PFSK-1 (cell line): ENCODE data around the gene RPTOR.

ENCODE experiments used
- FOXP2 ChIP-seq: optimal IDR thresholded peaks from 2 replicates; pipeline ENCODE3; 2011; ENCODE audit warnings: borderline replicate concordance, control low read depth, inconsistent platforms; ENCODE audit not compliant: insufficient read depth; ENCODE audit errors: extremely low read length, extremely low read depth
- POLR2AphosphoS5 ChIP-seq: IDR thresholded peaks from 2 replicates; pipeline ENCODE4 v1.6.1; 2012; ENCODE audit warnings: low read depth, mild to moderate bottlenecking, control low read depth, low read length, moderate library complexity
- SIN3A ChIP-seq: IDR thresholded peaks from 2 replicates; pipeline ENCODE4 v1.6.1; 2012; ENCODE audit warnings: mild to moderate bottlenecking, low read length, moderate library complexity, borderline replicate concordance; ENCODE audit not compliant: insufficient read depth
- TAF1 ChIP-seq: IDR thresholded peaks from 2 replicates; pipeline ENCODE4 v1.6.1; 2012; ENCODE audit warnings: low read length, control low read depth, borderline replicate concordance; ENCODE audit not compliant: insufficient read depth
- TF ChIP-seq, protein P1 (sequence below), 2 experiments: IDR thresholded peaks; 2 replicates each; pipeline versions ENCODE4 v1.6.1 to v1.8.0; 2011 to 2012; ENCODE audit warnings: low read depth in 2 of 2, low read length in 2 of 2, control low read depth in 1 of 2, inconsistent platforms in 1 of 2, mild to moderate bottlenecking in 1 of 2, moderate library complexity in 1 of 2; ENCODE audit not compliant: insufficient read depth in 1 of 2

RPTOR gene

DNA sequence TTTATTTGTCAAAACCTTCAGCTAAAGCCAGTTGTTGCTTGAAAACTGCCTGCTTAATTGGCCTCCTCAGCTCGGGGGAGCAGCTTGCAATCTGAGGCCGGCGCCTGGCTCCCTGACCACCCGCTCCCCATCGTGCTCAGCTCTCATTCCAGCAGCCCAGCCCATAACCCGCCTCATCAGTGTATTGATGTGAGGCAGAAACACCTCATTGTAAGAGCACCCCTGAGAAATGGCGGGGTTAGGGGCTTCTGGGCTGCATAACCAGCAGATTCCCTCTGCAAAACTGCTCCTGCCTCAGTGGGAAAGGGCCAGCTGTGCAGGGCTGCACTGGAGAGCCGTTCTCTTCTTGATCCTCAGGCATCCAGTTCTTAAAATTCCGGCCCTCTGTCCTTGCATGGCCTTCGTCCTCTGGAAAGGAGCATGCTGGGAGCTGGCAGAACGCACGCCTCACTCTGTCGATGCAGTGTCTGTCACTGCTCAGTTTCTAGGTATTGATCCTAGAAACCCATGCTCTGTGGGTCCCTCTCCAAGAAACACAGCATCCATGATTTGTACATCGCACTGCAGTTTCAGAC is 333.2 kb downstream of the RPTOR start:
- no peak for TF ChIP-seq SIN3A
- no peak for TF ChIP-seq POLR2AphosphoS5
- TF ChIP-seq TAF1 = no peak
- TF ChIP-seq FOXP2 = no peak
- TF ChIP-seq, protein P1, sequence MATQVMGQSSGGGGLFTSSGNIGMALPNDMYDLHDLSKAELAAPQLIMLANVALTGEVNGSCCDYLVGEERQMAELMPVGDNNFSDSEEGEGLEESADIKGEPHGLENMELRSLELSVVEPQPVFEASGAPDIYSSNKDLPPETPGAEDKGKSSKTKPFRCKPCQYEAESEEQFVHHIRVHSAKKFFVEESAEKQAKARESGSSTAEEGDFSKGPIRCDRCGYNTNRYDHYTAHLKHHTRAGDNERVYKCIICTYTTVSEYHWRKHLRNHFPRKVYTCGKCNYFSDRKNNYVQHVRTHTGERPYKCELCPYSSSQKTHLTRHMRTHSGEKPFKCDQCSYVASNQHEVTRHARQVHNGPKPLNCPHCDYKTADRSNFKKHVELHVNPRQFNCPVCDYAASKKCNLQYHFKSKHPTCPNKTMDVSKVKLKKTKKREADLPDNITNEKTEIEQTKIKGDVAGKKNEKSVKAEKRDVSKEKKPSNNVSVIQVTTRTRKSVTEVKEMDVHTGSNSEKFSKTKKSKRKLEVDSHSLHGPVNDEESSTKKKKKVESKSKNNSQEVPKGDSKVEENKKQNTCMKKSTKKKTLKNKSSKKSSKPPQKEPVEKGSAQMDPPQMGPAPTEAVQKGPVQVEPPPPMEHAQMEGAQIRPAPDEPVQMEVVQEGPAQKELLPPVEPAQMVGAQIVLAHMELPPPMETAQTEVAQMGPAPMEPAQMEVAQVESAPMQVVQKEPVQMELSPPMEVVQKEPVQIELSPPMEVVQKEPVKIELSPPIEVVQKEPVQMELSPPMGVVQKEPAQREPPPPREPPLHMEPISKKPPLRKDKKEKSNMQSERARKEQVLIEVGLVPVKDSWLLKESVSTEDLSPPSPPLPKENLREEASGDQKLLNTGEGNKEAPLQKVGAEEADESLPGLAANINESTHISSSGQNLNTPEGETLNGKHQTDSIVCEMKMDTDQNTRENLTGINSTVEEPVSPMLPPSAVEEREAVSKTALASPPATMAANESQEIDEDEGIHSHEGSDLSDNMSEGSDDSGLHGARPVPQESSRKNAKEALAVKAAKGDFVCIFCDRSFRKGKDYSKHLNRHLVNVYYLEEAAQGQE (IDR thresholded peaks at IDR 0.05; ENCODE audit: insufficient read depth in 1 of 2, low read depth in 2 of 2, low read length in 2 of 2) = no peak

DNA sequence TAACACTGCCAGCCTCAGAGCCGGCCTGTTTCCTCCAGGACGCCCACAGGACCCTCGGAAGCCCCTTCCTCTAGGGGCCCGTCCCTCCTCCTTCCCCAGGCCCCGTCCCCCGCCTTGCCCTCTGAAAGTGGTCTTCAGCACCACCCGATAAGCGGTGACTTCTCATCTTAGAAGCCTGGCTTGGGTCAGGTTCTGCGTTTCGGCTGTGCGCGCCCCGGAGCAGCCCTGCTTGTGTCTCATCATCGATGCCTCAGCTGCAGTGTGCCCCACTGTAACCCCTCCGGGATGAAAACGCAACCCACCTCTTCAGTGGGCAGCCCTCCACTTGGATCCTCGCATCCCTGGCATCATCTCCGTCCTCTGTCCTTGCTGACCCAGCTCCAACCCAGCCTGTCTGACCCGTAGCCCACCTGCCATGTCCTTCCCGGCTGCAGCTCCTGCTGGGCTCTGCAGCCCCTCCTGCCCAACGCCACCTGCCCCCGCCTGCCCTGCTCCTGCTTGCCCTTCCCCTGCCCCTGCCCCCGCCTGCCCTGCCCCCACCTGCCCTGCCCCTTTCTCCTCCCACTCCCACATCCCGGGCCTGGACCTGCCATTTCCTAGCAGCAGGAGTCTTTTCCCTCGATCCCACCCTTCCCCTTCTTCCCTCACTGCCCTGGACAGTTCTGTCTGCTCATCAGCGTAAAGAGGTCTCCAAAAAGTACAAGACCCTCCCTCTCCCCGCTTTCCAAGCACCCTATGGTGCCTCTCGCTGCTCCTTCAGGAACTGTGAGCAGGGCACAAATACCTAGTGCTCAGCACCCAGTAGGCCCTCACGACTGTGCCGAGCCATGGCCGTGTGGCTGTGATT is 334.5 kb downstream of the RPTOR start:
- TF ChIP-seq POLR2AphosphoS5 (no peak), FOXP2 (no peak), TAF1 (no peak), SIN3A (no peak)
- TF ChIP-seq, protein P1 (IDR thresholded peaks at IDR 0.05; ENCODE audit: insufficient read depth in 1 of 2, low read depth in 2 of 2, low read length in 2 of 2) = no peak

DNA sequence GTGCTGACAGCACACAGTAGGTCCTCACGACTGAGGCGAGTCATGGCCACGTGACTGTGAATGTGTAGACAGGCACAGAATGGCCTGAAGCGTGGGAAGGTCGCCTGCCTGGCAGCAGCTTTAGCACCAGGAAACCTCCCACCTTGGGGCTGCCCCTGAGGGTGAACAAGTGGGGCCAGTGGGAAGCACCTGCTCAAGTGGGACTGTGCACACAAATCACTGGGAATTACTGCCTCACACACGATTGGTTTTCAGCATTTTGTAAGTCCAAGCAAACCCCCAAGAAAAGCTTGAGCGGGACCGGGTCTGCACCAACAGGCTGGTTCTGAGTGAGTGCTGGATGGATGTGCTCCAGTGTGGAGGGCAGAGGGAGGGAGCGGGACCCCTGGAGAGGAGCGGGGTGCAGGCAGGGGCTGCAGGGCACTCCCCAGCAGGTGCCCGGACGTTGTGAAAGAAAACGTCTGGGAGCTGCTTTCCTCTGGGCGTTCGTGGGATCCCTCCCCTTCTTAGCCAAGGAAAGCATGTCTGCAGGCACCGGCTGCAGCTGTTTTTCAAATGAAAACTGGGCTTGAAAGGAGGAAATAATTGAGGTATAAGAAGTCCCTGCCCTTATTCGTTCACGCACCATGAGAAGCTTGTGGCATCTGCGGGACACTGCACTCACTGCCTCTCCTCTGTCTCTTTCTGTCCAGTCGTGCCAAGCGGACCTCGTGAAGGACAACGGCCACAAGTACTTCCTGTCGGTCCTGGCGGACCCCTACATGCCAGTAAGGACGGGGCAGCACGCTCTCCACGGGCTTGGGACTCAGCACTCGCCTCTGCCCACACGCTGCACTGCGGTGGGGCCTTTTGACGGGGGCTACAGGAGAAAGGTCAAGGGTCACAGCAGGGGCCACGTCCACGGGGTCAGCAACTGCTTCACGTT is 335.3 kb downstream of the RPTOR start:
- TF ChIP-seq SIN3A (no peak), TAF1 (no peak), POLR2AphosphoS5 (no peak), FOXP2 (no peak)
- TF ChIP-seq, protein P1 (IDR thresholded peaks at IDR 0.05; ENCODE audit: insufficient read depth in 1 of 2, low read depth in 2 of 2, low read length in 2 of 2) = no peak

DNA sequence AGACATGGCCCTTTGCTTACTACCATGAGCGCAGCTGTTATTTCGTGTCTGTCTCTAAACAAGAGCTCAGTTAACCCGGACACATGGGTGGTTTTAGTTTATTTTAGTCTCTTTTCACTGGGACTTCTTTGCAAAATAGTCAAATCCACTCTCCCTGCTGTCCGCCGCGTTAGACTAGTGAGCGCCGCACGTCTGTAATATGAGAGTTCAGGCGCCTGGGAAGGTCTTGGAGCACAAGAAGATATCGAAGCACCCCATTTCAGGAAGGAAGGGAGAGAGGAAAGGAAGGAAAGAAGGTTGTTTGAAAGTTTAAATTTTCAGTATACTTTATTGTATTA is 336.0 kb downstream of the RPTOR start:
- TF ChIP-seq POLR2AphosphoS5 (no peak), SIN3A (no peak), TAF1 (no peak), FOXP2 (no peak)
- TF ChIP-seq, protein P1 (IDR thresholded peaks at IDR 0.05; ENCODE audit: insufficient read depth in 1 of 2, low read depth in 2 of 2, low read length in 2 of 2) = no peak
